Stomach smooth muscle (tissue), 2 donors: ENCODE data around the gene DRD4.

Experiments used
- H3K27ac ChIP-seq: one replicate; pipeline ENCODE4 v1.7.0; 2013; ENCODE audit warnings: mild to moderate bottlenecking, low read length, inconsistent platforms
- H3K27me3 ChIP-seq, 2 donors: one replicate each; pipeline ENCODE4 v1.7.0; 2013; ENCODE audit warnings: low read length in 2 of 2; ENCODE audit not compliant: insufficient read depth in 2 of 2, control insufficient read depth in 1 of 2
- H3K36me3 ChIP-seq, 2 donors: one replicate each; pipeline ENCODE4 v1.7.0; 2013; ENCODE audit warnings: low read length in 2 of 2; ENCODE audit not compliant: control insufficient read depth in 2 of 2, insufficient read depth in 2 of 2
- H3K4me1 ChIP-seq: one replicate; pipeline ENCODE4 v1.7.0; 2013; ENCODE audit warnings: low read length; ENCODE audit not compliant: control insufficient read depth, insufficient read depth
- H3K4me3 ChIP-seq, 2 donors: one replicate each; pipeline ENCODE4 v1.7.0; 2013; ENCODE audit warnings: low read length in 2 of 2
- H3K9ac ChIP-seq, 2 donors: one replicate each; pipeline ENCODE4 v1.7.0; 2013; ENCODE audit warnings: low read length in 2 of 2, mild to moderate bottlenecking in 1 of 2
- H3K9me3 ChIP-seq, 2 donors: one replicate each; pipeline ENCODE4 v1.7.0; 2013; ENCODE audit warnings: low read length in 2 of 2; ENCODE audit not compliant: control insufficient read depth in 2 of 2
- donor health status: healthy.
- donor health status: Pancreatic carcinoma.

The DRD4 gene

GRCh38 chr11:623999-624704 lies 12.9 kb upstream of the DRD4 start:
- H3K9me3 ChIP-seq = no peaks in the 10 kb centered on the region
- H3K4me3 ChIP-seq = no peak overlapping the region
- H3K4me1 ChIP-seq = peaks cover 5% of the 10 kb centered on the region
- no peak overlapping the region for H3K27ac ChIP-seq
- H3K36me3 ChIP-seq = no peaks in the 10 kb centered on the region
- H3K27me3 ChIP-seq = peaks cover 0 to 3% of the 10 kb centered on the region in 2 donors
- no peak overlapping the region for H3K9ac ChIP-seq

DNA sequence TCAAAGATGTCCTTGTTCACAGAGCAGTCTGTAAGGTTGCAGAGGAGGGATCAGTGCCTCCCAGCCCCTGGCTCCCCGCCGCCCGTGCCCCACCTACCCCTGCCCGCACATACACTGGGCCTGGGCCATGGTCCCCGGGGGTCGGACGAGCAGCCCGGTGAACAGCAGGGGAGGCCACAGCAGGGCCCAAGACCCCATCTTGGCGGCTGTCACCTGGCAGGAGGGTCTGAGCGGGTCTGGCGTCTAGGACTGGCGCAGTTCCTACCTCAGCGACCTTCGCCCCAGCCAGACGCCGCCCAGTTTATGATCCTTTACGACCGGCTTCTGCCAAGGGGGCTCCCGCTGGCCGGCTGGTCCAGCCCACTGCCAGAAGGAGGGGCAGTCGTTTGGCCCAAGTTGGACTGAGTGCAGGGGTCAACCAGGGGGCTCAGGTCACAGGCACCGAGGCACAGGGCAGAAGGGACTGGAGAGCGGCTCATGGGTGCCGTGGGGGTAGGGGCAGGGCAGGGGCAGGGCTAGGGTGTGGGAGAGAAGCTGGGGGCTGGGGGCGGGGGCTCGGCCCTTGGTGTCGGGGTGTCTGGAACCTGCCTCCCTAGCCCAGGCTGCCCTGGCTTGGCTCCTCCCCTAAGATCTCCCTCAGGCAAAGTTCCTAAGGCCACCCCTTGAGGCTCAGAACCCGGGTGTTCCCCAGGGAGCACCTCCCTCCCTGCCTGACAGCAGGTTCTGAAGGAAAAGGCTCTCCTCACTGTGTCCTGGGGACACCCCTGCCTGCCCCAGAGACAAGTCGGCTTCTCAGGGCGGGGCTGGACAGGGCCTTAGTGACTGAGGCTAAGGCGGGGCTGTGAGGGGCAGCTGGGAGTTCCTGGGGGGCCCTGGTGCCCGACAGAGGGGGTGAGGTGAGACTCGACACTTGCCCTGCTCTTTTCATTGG lies 12.1 kb upstream of the DRD4 start, which contains the start of gene CDHR5:
Gene CDHR5, minus strand, starts transcription at position 251 of the 931 bp plus-strand sequence. Its CDS starts 53 bp downstream, at position 198.
- Histone ChIP-seq H3K4me3 (no peak within 1 kb of the TSS), H3K4me1 (peaks cover 5% of the 10 kb centered on the region), H3K9me3 (no peaks in the 10 kb centered on the region), H3K27ac (no peak within 1 kb of the TSS), H3K9ac (no peak within 1 kb of the TSS), H3K27me3 (peaks cover 0 to 3% of the 10 kb centered on the region in 2 donors), H3K36me3 (no peaks in the 10 kb centered on the region)

DNA sequence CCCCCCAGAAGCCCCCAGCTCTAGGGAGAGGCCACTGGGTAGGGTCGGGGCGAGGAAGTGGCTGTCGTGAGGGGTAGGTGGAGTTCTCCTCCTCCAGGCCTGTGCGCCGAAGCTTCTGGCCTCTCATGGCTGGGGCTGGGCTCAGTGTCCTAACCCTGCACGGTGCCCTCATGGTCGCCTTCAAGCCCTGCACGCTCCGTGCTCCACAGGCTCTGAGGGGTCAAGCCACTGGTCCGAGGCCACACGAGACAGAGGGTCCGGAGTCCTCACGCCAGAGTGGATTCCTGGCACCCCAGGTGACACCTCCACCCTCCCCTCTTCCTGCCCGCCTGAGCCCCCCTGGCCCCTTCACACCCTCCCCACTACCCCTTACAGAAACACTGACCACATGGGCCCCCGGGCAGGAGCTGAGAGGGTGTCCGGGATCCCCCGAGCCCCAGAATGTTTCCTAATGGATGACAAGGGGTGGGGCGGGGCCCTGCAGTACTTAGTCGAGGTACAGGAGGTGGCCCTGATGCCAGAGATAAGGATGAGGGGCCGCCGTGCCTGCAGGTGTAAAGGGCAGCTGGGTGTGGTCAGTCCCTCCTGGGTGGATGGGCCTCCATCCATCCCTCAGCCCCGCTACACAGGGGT lies 11.3 kb upstream of the DRD4 start:
- no peak overlapping the region for H3K27ac ChIP-seq
- no peaks in the 10 kb centered on the region for H3K9me3 ChIP-seq
- peaks cover 5% of the 10 kb centered on the region for H3K4me1 ChIP-seq
- no peak overlapping the region for H3K4me3 ChIP-seq
- peaks cover 0 to 3% of the 10 kb centered on the region in 2 donors for H3K27me3 ChIP-seq
- H3K36me3 ChIP-seq = no peaks in the 10 kb centered on the region
- H3K9ac ChIP-seq = no peak overlapping the region

- peaks cover 5% of the 10 kb centered on the region for H3K4me1 ChIP-seq
- H3K27me3 ChIP-seq = peaks cover 0 to 3% of the 10 kb centered on the region in 2 donors
- H3K4me3 ChIP-seq = no peak within 1 kb of the TSS
- no peaks in the 10 kb centered on the region for H3K9me3 ChIP-seq
- H3K27ac ChIP-seq = no peak within 1 kb of the TSS
- H3K9ac ChIP-seq = no peak within 1 kb of the TSS
- no peaks in the 10 kb centered on the region for H3K36me3 ChIP-seq
Observed at GRCh38 chr11:626475-627307, 10.4 kb upstream of the DRD4 start, which contains the start of gene SCT. SCT (minus strand) TSS chr11:627181; CDS start chr11:627143, 38 bp downstream.

- H3K27ac ChIP-seq = no peak overlapping the region
Observed at GRCh38 chr11:627308-627576, 9.8 kb upstream of the DRD4 start.

GRCh38 chr11:628056-628455 lies 9.0 kb upstream of the DRD4 start:
- peak overlapping the region; percentile 24 for H3K27ac ChIP-seq
- H3K9me3 ChIP-seq = no peaks in the 10 kb centered on the region
- H3K27me3 ChIP-seq = peaks cover 0 to 3% of the 10 kb centered on the region in 2 donors
- no peak overlapping the region for H3K4me3 ChIP-seq
- H3K4me1 ChIP-seq = peaks cover 5% of the 10 kb centered on the region
- no peak overlapping the region for H3K9ac ChIP-seq
- no peaks in the 10 kb centered on the region for H3K36me3 ChIP-seq

More at GRCh38 chr11:627308-627576, 9.8 kb upstream of the DRD4 start:
- Histone ChIP-seq H3K36me3 (no peaks in the 10 kb centered on the region), H3K4me1 (peaks cover 5% of the 10 kb centered on the region), H3K9ac (no peak overlapping the region), H3K27me3 (peaks cover 0 to 3% of the 10 kb centered on the region in 2 donors), H3K4me3 (no peak overlapping the region), H3K9me3 (no peaks in the 10 kb centered on the region)

DNA sequence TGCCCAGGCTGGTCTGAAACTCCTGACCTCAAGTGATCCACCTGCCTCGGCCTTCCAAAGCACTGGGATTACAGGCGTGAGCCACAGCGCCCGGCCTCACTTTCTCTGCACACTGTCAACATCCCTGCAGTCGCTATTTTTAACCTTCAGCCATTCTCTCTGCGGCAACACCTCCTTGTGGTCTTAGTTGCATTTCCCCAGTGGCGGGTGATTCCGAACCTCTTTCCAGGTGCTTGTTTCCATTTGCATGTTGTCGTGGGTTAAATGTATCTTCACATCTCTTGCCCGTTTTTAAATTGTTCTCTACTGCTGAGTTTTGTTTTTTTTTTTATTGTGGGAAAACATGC lies 7.9 kb upstream of the DRD4 start:
- Histone ChIP-seq H3K27me3 (peaks cover 0 to 3% of the 10 kb centered on the region in 2 donors), H3K36me3 (no peaks in the 10 kb centered on the region), H3K4me3 (no peak overlapping the region), H3K9ac (peak overlapping the region in 1 of 2 donors; percentile 31), H3K9me3 (no peaks in the 10 kb centered on the region), H3K4me1 (peaks cover 5% of the 10 kb centered on the region), H3K27ac (peak overlapping the region; percentile 24)

GRCh38 chr11:630871-631270 lies 6.2 kb upstream of the DRD4 start:
- H3K9ac ChIP-seq = no peak overlapping the region
- H3K9me3 ChIP-seq = no peaks in the 10 kb centered on the region
- no peak overlapping the region for H3K27ac ChIP-seq
- H3K4me1 ChIP-seq = peaks cover 5% of the 10 kb centered on the region
- H3K27me3 ChIP-seq = no peaks in the 10 kb centered on the region
- H3K4me3 ChIP-seq = no peak overlapping the region
- no peaks in the 10 kb centered on the region for H3K36me3 ChIP-seq

- Histone ChIP-seq H3K9ac (no peak overlapping the region), H3K9me3 (no peaks in the 10 kb centered on the region), H3K27me3 (peaks cover 7 to 18% of the 10 kb centered on the region in 2 donors), H3K4me1 (peaks cover 18% of the 10 kb centered on the region), H3K4me3 (no peak overlapping the region), H3K36me3 (no peaks in the 10 kb centered on the region), H3K27ac (no peak overlapping the region)
Observed at GRCh38 chr11:635945-636510, 1.0 kb upstream of the DRD4 start.

- H3K27me3 ChIP-seq = peaks cover 7 to 18% of the 10 kb centered on the region in 2 donors
Observed at GRCh38 chr11:637333-637592, 194 bp downstream of the DRD4 start.

More at GRCh38 chr11:637333-637592, 194 bp downstream of the DRD4 start:
- Histone ChIP-seq H3K27ac (no peak overlapping the region), H3K9me3 (no peaks in the 10 kb centered on the region), H3K4me1 (peaks cover 18% of the 10 kb centered on the region), H3K36me3 (peaks cover 3 to 4% of the 10 kb centered on the region in 2 donors), H3K9ac (no peak overlapping the region), H3K4me3 (peak overlapping the region in 1 of 2 donors; percentile 58)
